Measurements from ENCODE around the gene RASSF9.

- TF ChIP-seq CTCF (IDR thresholded peaks at IDR 0.05) (no peak), POLR2A (IDR thresholded peaks at IDR 0.05) (no peak)
Observed at GRCh38 chr12:85794531-85794930, 41.7 kb downstream of the RASSF9 start.

Measured in right lobe of liver (tissue), 4 donors.